Sigmoid colon (tissue), 4 donors: Measurements from ENCODE around the gene TENT5A.

Source experiments
- CTCF ChIP-seq, 4 experiments: fragments of 450-650 bp in 3 of 4; fragments of 200-600 bp in 1 of 4; IDR thresholded peaks; one replicate each; pipeline ENCODE4 v1.5.1; 2016 to 2019; ENCODE audit warnings: antibody characterized with exemption in 4 of 4, mild to moderate bottlenecking in 3 of 4, moderate library complexity in 2 of 4
- EP300 ChIP-seq, 4 donors: sonication (generic); formaldehyde crosslinking; IDR thresholded peaks; one replicate each; pipeline ENCODE4 v1.6.1; 2017; ENCODE audit warnings: antibody characterized with exemption in 4 of 4
- POLR2A ChIP-seq, 2 donors: fragments of 450-650 bp; IDR thresholded peaks; one replicate each; pipeline ENCODE4 v1.6.1; 2016; ENCODE audit warnings: antibody characterized with exemption in 2 of 2, mild to moderate bottlenecking in 2 of 2, moderate library complexity in 2 of 2
- POLR2AphosphoS5 ChIP-seq, 4 donors: sonication (generic); formaldehyde crosslinking; IDR thresholded peaks; one replicate each; pipeline ENCODE4 v1.6.1; 2017; ENCODE audit warnings: antibody characterized with exemption in 4 of 4

DNA sequence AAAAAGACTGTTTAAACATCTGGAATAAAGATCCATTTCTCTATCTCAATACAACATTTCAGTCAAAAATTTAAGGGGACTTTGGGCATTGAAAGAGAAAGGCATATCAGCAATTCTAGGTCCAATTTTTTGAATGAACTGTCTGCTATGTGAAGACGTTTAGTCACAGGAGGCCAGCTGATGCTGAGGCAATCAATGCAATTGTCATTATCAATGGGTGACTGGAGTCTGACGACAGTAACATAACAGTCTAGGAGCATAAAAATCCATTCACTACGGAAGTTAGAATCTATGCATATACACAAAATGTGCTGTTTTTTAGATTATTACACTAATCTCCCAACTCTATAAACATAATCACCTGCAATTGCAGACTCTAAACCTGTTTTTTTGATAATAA is 37.8 kb downstream of the TENT5A start:
- TF ChIP-seq CTCF (IDR thresholded peaks at IDR 0.05), result no peak
- no peak for TF ChIP-seq POLR2A (IDR thresholded peaks at IDR 0.05)
- TF ChIP-seq EP300 (IDR thresholded peaks at IDR 0.05), result no peak
- no peak for TF ChIP-seq POLR2AphosphoS5 (IDR thresholded peaks at IDR 0.05)
